Activated CD4-positive, alpha-beta memory T cell treated with anti-CD3 and anti-CD28 coated beads, Interleukin-2, amount 10 ng/mL, durations not matched to agents 7 days and 5 days (primary cell): ENCODE data around the gene PLEKHG5. TPM values are rescaled to one million over a fixed set of nuclear protein-coding genes. Genes with fewer than 3 reads are reported as not detected.
A peak's percentile ranks its signal among the peaks of the same experiment; 100 is the strongest.

Experiments used
- CTCF ChIA-PET: fragments of 350-600 bp; sonication (Branson Sonifier 250); formaldehyde crosslinking; loops from one replicate; lab custom pipeline; 2021; ENCODE audit warnings: antibody characterized with exemption, inconsistent platforms; lab: Charles Lee
- POLR2A ChIA-PET: fragments of 350-600 bp; sonication (Branson Sonifier 250); formaldehyde crosslinking; loops from one replicate; lab custom pipeline; 2021; ENCODE audit warnings: antibody characterized with exemption; lab: Charles Lee
- DNase-seq: peaks from one replicate; pipeline ENCODE4 v3.0.0-alpha.2; 2020
- H3K27ac Mint-ChIP-seq: one replicate; pipeline ENCODE4 v1.8.0; 2021; ENCODE audit warnings: mild to moderate bottlenecking, mixed read lengths
- H3K27me3 Mint-ChIP-seq: one replicate; pipeline ENCODE4 v1.8.0; 2021; ENCODE audit warnings: mixed read lengths
- H3K36me3 Mint-ChIP-seq: one replicate; pipeline ENCODE4 v1.8.0; 2021; ENCODE audit warnings: low read depth, mixed read lengths
- H3K4me1 Mint-ChIP-seq: one replicate; pipeline ENCODE4 v1.8.0; 2021; ENCODE audit warnings: mixed read lengths
- H3K4me3 Mint-ChIP-seq: one replicate; pipeline ENCODE4 v1.8.0; 2021; ENCODE audit warnings: mild to moderate bottlenecking, mixed read lengths
- H3K9me3 Mint-ChIP-seq: one replicate; pipeline ENCODE4 v1.8.0; 2021; ENCODE audit warnings: mixed read lengths
- total RNA-seq, 2 experiments: library from RNA; stranded (reverse); gene quantifications; one replicate each; pipeline ENCODE4 v1.2.3, GENCODE V29; 2021

PLEKHG5 gene
- total RNA-seq, 2 experiments from 2014 or later = 1.7 to 2.3 TPM

GRCh38 chr1:6471086-6471969, 20.1 kb downstream of the PLEKHG5 start:
- POLR2A ChIA-PET = interaction anchor here (0.7 to 1.4 kb wide), 2 partner anchors 9 to 11 kb away, joined by 3 to 6 read pairs; no protein-coding TSS in a partner anchor
- DNase-seq = no peak
- Mint-ChIP-seq H3K4me1 (peaks cover 2% of the 10 kb centered on the region), H3K4me3 (no peak overlapping the region), H3K36me3 (no peaks in the 10 kb centered on the region), H3K27ac (no peak overlapping the region), H3K27me3 (no peaks in the 10 kb centered on the region), H3K9me3 (no peaks in the 10 kb centered on the region)
- CTCF ChIA-PET = interaction anchor here (0.8 to 1.8 kb wide), 4 partner anchors 8 to 175 kb away, joined by 3 to 4 read pairs (median 4); no protein-coding TSS in a partner anchor

- H3K27ac Mint-ChIP-seq = no peak overlapping the region
- no peaks in the 10 kb centered on the region for H3K27me3 Mint-ChIP-seq
- ChIA-PET CTCF (interaction anchor here (1.3 kb wide), 1 partner anchor 111 kb away, joined by 3 read pairs; no protein-coding TSS in a partner anchor), POLR2A (no interaction called here)
- no peak overlapping the region for H3K4me3 Mint-ChIP-seq
- H3K36me3 Mint-ChIP-seq = peaks cover 2% of the 10 kb centered on the region
- no peak for DNase-seq
- H3K4me1 Mint-ChIP-seq = peaks cover 4% of the 10 kb centered on the region
- no peaks in the 10 kb centered on the region for H3K9me3 Mint-ChIP-seq
Measured at GRCh38 chr1:6470132-6471085, 21.1 kb downstream of the PLEKHG5 start.

GRCh38 chr1:6468729-6469461, 22.6 kb downstream of the PLEKHG5 start:
- ChIA-PET POLR2A (interaction anchor here (1.0 kb wide), 1 partner anchor 24 kb away, joined by 3 read pairs; no protein-coding TSS in a partner anchor), CTCF (interaction anchor here (2.7 kb wide), 1 partner anchor 30 kb away, joined by 10 read pairs; no protein-coding TSS in a partner anchor)
- H3K4me3 Mint-ChIP-seq = no peak overlapping the region
- H3K4me1 Mint-ChIP-seq = peaks cover 13% of the 10 kb centered on the region
- no peaks in the 10 kb centered on the region for H3K9me3 Mint-ChIP-seq
- no peak for DNase-seq
- no peaks in the 10 kb centered on the region for H3K27me3 Mint-ChIP-seq
- peaks cover 11% of the 10 kb centered on the region for H3K36me3 Mint-ChIP-seq
- no peak overlapping the region for H3K27ac Mint-ChIP-seq

GRCh38 chr1:6467744-6468688, 23.5 kb downstream of the PLEKHG5 start:
- DNase-seq = no peak
- Mint-ChIP-seq H3K4me1 (peaks cover 17% of the 10 kb centered on the region), H3K27ac (no peak overlapping the region), H3K9me3 (no peaks in the 10 kb centered on the region), H3K36me3 (peaks cover 16% of the 10 kb centered on the region), H3K4me3 (no peak overlapping the region), H3K27me3 (no peaks in the 10 kb centered on the region)
- POLR2A ChIA-PET = interaction anchor here (1.0 kb wide), 1 partner anchor 25 kb away, joined by 3 read pairs; no protein-coding TSS in a partner anchor
- CTCF ChIA-PET = interaction anchor here (0.8 to 2.7 kb wide), 4 partner anchors 10 to 44 kb away, joined by 3 to 10 read pairs (median 4); no protein-coding TSS in a partner anchor

GRCh38 chr1:6467224-6467623, 24.2 kb downstream of the PLEKHG5 start:
- no peak for DNase-seq
- no peak overlapping the region for H3K4me3 Mint-ChIP-seq
- ChIA-PET POLR2A (no interaction called here), CTCF (interaction anchor here (0.8 to 2.7 kb wide), 7 partner anchors 11 to 221 kb away, joined by 3 to 10 read pairs (median 4); partner anchors contain the start of genes NOL9 and TAS1R1)
- peaks cover 23% of the 10 kb centered on the region for H3K4me1 Mint-ChIP-seq
- no peaks in the 10 kb centered on the region for H3K9me3 Mint-ChIP-seq
- no peak overlapping the region for H3K27ac Mint-ChIP-seq
- peaks cover 24% of the 10 kb centered on the region for H3K36me3 Mint-ChIP-seq
- no peaks in the 10 kb centered on the region for H3K27me3 Mint-ChIP-seq

GRCh38 chr1:6466751-6467150, 24.7 kb downstream of the PLEKHG5 start:
- Mint-ChIP-seq H3K9me3 (no peaks in the 10 kb centered on the region), H3K27ac (peak overlapping the region; percentile 35), H3K4me1 (peaks cover 28% of the 10 kb centered on the region), H3K27me3 (no peaks in the 10 kb centered on the region), H3K36me3 (peaks cover 28% of the 10 kb centered on the region), H3K4me3 (peak overlapping the region; percentile 96)
- no peak for DNase-seq
- CTCF ChIA-PET = interaction anchor here (0.6 to 2.7 kb wide), 9 partner anchors 11 to 221 kb away, joined by 3 to 10 read pairs (median 3); partner anchors contain the start of genes NOL9 and TAS1R1
- POLR2A ChIA-PET = interaction anchor here (0.6 to 1.2 kb wide), 2 partner anchors 113 to 134 kb away, joined by 3 read pairs; partner anchors contain the start of gene ZBTB48

- POLR2A ChIA-PET = interaction anchor here (0.6 to 1.7 kb wide), 4 partner anchors 12 to 135 kb away, joined by 3 to 6 read pairs (median 3); partner anchors contain the start of gene ZBTB48
- CTCF ChIA-PET = interaction anchor here (0.7 to 2.3 kb wide), 6 partner anchors 9 to 220 kb away, joined by 3 to 6 read pairs (median 4); partner anchors contain the start of genes NOL9 and TAS1R1
- peak within 1 kb of the TSS; percentile 96 for H3K4me3 Mint-ChIP-seq
- no peaks in the 10 kb centered on the region for H3K9me3 Mint-ChIP-seq
- peak; percentile 65 for DNase-seq
- H3K4me1 Mint-ChIP-seq = peaks cover 35% of the 10 kb centered on the region
- peak within 1 kb of the TSS; percentile 84 for H3K27ac Mint-ChIP-seq
- H3K27me3 Mint-ChIP-seq = no peaks in the 10 kb centered on the region
- H3K36me3 Mint-ChIP-seq = peaks cover 32% of the 10 kb centered on the region
Measured at GRCh38 chr1:6466023-6466422, 25.4 kb downstream of the PLEKHG5 start, which contains the start of gene TNFRSF25. TSS of gene TNFRSF25 (minus strand) at chr1:6466173. CDS start at chr1:6466107, 66 bp downstream.

- peaks cover 40% of the 10 kb centered on the region for H3K4me1 Mint-ChIP-seq
- peak; percentile 57 for DNase-seq
- H3K27ac Mint-ChIP-seq = peak overlapping the region; percentile 84
- H3K4me3 Mint-ChIP-seq = peak overlapping the region; percentile 96
- CTCF ChIA-PET = interaction anchor here (0.9 to 2.3 kb wide), 2 partner anchors 9 to 219 kb away, joined by 3 to 6 read pairs; no protein-coding TSS in a partner anchor
- H3K27me3 Mint-ChIP-seq = no peaks in the 10 kb centered on the region
- peaks cover 37% of the 10 kb centered on the region for H3K36me3 Mint-ChIP-seq
- no peaks in the 10 kb centered on the region for H3K9me3 Mint-ChIP-seq
- POLR2A ChIA-PET = interaction anchor here (1.2 to 1.7 kb wide), 3 partner anchors 11 to 114 kb away, joined by 3 to 6 read pairs (median 3); partner anchors contain the start of gene ZBTB48
Measured at GRCh38 chr1:6465461-6466005, 25.9 kb downstream of the PLEKHG5 start.

GRCh38 chr1:6464915-6465314, 26.6 kb downstream of the PLEKHG5 start:
- ChIA-PET POLR2A (interaction anchor here (1.4 to 2.1 kb wide), 3 partner anchors 11 to 28 kb away, joined by 3 to 6 read pairs (median 6); no protein-coding TSS in a partner anchor), CTCF (interaction anchor here (0.5 to 2.3 kb wide), 2 partner anchors 42 to 219 kb away, joined by 3 to 6 read pairs; no protein-coding TSS in a partner anchor)
- Mint-ChIP-seq H3K4me3 (peak overlapping the region; percentile 96), H3K4me1 (peaks cover 45% of the 10 kb centered on the region), H3K27me3 (no peaks in the 10 kb centered on the region), H3K36me3 (peaks cover 38% of the 10 kb centered on the region), H3K9me3 (no peaks in the 10 kb centered on the region), H3K27ac (peak overlapping the region; percentile 84)
- DNase-seq = no peak

GRCh38 chr1:6464514-6464836, 27.0 kb downstream of the PLEKHG5 start:
- Mint-ChIP-seq H3K4me1 (peaks cover 49% of the 10 kb centered on the region), H3K4me3 (peak overlapping the region; percentile 96), H3K27ac (peak overlapping the region; percentile 84), H3K27me3 (no peaks in the 10 kb centered on the region), H3K36me3 (peaks cover 38% of the 10 kb centered on the region), H3K9me3 (no peaks in the 10 kb centered on the region)
- DNase-seq = peak; percentile 67
- POLR2A ChIA-PET = interaction anchor here (1.7 to 2.1 kb wide), 2 partner anchors 10 to 26 kb away, joined by 6 read pairs; no protein-coding TSS in a partner anchor
- CTCF ChIA-PET = interaction anchor here (0.5 to 1.3 kb wide), 3 partner anchors 8 to 42 kb away, joined by 3 to 4 read pairs (median 3); no protein-coding TSS in a partner anchor
